ENCODE results near the gene BMPR1A. TPM values are rescaled to one million over a fixed set of nuclear protein-coding genes. Genes with fewer than 3 reads are reported as not detected.

BMPR1A gene
- total RNA-seq, 4 donors from 2014 or later = 29.3 to 45.2 (median 38.0) TPM

GRCh38 chr10:86753051-86753450 is 3.4 kb upstream of the BMPR1A start:
- DNase-seq = no peak
- Histone ChIP-seq H3K4me3 (no peak overlapping the region), H3K27ac (peak overlapping the region; percentile 52 to 99 (median 96)), H3K36me3 (no peaks in the 10 kb centered on the region), H3K4me1 (peaks cover 0 to 50% (median 24%) of the 10 kb centered on the region in 4 donors), H3K27me3 (no peaks in the 10 kb centered on the region), H3K9me3 (no peaks in the 10 kb centered on the region)
- intact Hi-C loops (cut with DNase I; ENCODE audit: low total_unique reads) (no loop called here), in situ Hi-C loops (cut with MboI; ENCODE audit: low pct_ligation_motif_present in 1 of 4, low pct_unique_long_range_greater_than_20kb in 1 of 4, low sequenced_read_pairs in 3 of 4) (no loop called here)
- TF ChIP-seq POLR2AphosphoS5 (IDR thresholded peaks at IDR 0.05) (no peak), POLR2A (IDR thresholded peaks at IDR 0.05) (no peak), CTCF (IDR thresholded peaks at IDR 0.05) (no peak), EP300 (IDR thresholded peaks at IDR 0.05; ENCODE audit: low read depth) (no peak)
- 94 to 98% methylated on average over 2 of the region's 2 CpGs for WGBS, 2 donors (ENCODE audit: low coverage in 1 of 2)

GRCh38 chr10:86753638-86754434 is 2.6 kb upstream of the BMPR1A start:
- no peak for DNase-seq

GRCh38 chr10:86755454-86755739 is 1.0 kb upstream of the BMPR1A start:
- Histone ChIP-seq H3K4me1 (peaks cover 0 to 63% (median 28%) of the 10 kb centered on the region in 4 donors), H3K27ac (peak overlapping the region; percentile 95 to 99 (median 98)), H3K27me3 (no peaks in the 10 kb centered on the region), H3K9me3 (no peaks in the 10 kb centered on the region), H3K4me3 (peak overlapping the region; percentile 59 to 90 (median 80)), H3K36me3 (no peaks in the 10 kb centered on the region)
- intact Hi-C loops (cut with DNase I; ENCODE audit: low total_unique reads) (loop anchor here (5.0 kb wide), 1 partner anchor 43 kb away; no protein-coding TSS in a partner anchor), in situ Hi-C loops (cut with MboI; ENCODE audit: low pct_ligation_motif_present in 1 of 4, low pct_unique_long_range_greater_than_20kb in 1 of 4, low sequenced_read_pairs in 3 of 4) (no loop called here)
- WGBS, 2 donors (ENCODE audit: low coverage in 1 of 2) = 5 to 11% methylated on average over 2 to 9 of the region's 9 CpGs
- DNase-seq = no peak
- TF ChIP-seq CTCF (IDR thresholded peaks at IDR 0.05) (no peak), EP300 (IDR thresholded peaks at IDR 0.05; ENCODE audit: low read depth) (no peak), POLR2A (IDR thresholded peaks at IDR 0.05) (no peak), POLR2AphosphoS5 (IDR thresholded peaks at IDR 0.05) (no peak)

More at GRCh38 chr10:86753638-86754434, 2.6 kb upstream of the BMPR1A start:
- in situ Hi-C loops (cut with MboI; ENCODE audit: low pct_ligation_motif_present in 1 of 4, low pct_unique_long_range_greater_than_20kb in 1 of 4, low sequenced_read_pairs in 3 of 4) = no loop called here
- Histone ChIP-seq H3K4me3 (no peak overlapping the region), H3K4me1 (peaks cover 0 to 50% (median 23%) of the 10 kb centered on the region in 4 donors), H3K27ac (peak overlapping the region; percentile 95 to 99 (median 98)), H3K27me3 (no peaks in the 10 kb centered on the region), H3K9me3 (no peaks in the 10 kb centered on the region), H3K36me3 (no peaks in the 10 kb centered on the region)
- TF ChIP-seq EP300 (IDR thresholded peaks at IDR 0.05; ENCODE audit: low read depth) = no peak
- no peak for TF ChIP-seq CTCF (IDR thresholded peaks at IDR 0.05)
- no peak for TF ChIP-seq POLR2AphosphoS5 (IDR thresholded peaks at IDR 0.05)
- TF ChIP-seq POLR2A (IDR thresholded peaks at IDR 0.05) = no peak
- intact Hi-C loops (cut with DNase I; ENCODE audit: low total_unique reads) = no loop called here
- 84% methylated on average over 4 to 12 of the region's 12 CpGs for WGBS, 2 donors (ENCODE audit: low coverage in 1 of 2)

GRCh38 chr10:86755740-86756510 is 494 bp upstream of the BMPR1A start:
- Histone ChIP-seq H3K9me3 (no peaks in the 10 kb centered on the region), H3K27me3 (no peaks in the 10 kb centered on the region), H3K4me3 (peak overlapping the region; percentile 59 to 90 (median 80)), H3K27ac (peak overlapping the region; percentile 95 to 99 (median 98)), H3K4me1 (peaks cover 0 to 69% (median 31%) of the 10 kb centered on the region in 4 donors), H3K36me3 (no peaks in the 10 kb centered on the region)
- peak; percentile 93 for DNase-seq
- TF ChIP-seq EP300 (IDR thresholded peaks at IDR 0.05; ENCODE audit: low read depth) = peak; percentile 31
- peak; percentile 53 to 85 (median 72) for TF ChIP-seq POLR2AphosphoS5 (IDR thresholded peaks at IDR 0.05)
- peak; percentile 84 for TF ChIP-seq POLR2A (IDR thresholded peaks at IDR 0.05)
- TF ChIP-seq CTCF (IDR thresholded peaks at IDR 0.05) = no peak
- intact Hi-C loops (cut with DNase I; ENCODE audit: low total_unique reads) = loop anchor here (5.0 kb wide), 1 partner anchor 44 kb away; no protein-coding TSS in a partner anchor
- WGBS, 2 donors (ENCODE audit: low coverage in 1 of 2) = 1% methylated on average over 53 of the region's 89 CpGs; no CpG with 5 or more reads in 1 of the 2 donors
- in situ Hi-C loops (cut with MboI; ENCODE audit: low pct_ligation_motif_present in 1 of 4, low pct_unique_long_range_greater_than_20kb in 1 of 4, low sequenced_read_pairs in 3 of 4) = no loop called here
